GM23338 (cell line): ENCODE data around the gene CDC40.

Experiments
- EZH2 ChIP-seq: fragments of 200-600 bp; sonication (generic); IDR thresholded peaks from one replicate; pipeline ENCODE4 v1.8.0; 2017; ENCODE audit warnings: antibody characterized with exemption, mild to moderate bottlenecking, low read depth; ENCODE audit not compliant: unreplicated experiment
- TF ChIP-seq, protein P1 (sequence below), 2 experiments: fragments of 200-600 bp in 1 of 2; sonication (generic) in 1 of 2; conservative IDR thresholded peaks; 2 replicates each; pipeline versions ENCODE4 v1.5.1 to v1.6.1; 2016 to 2017; ENCODE audit warnings: antibody characterized with exemption in 2 of 2, low read depth in 2 of 2, mild to moderate bottlenecking in 2 of 2, moderate library complexity in 1 of 2

DNA sequence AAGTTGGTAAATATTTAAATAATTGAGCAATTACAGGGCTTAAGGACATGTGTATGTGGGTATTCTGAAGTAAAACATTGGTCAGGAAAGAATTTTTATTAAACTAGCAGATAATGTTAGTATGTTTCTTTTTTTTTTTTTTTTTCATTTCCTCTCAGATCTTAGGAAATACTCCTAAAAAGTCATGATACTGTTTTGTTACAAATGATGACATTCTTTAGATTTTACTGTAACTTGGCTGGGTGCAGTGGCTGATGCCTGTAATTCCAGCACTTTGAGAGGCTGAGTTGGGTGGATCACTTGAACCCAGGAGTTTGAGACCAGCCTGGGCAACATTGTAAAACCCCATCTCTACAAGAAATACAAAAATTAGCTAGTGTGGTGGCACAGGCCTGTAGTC lies 41.5 kb downstream of the CDC40 start:
- TF ChIP-seq, protein P1, sequence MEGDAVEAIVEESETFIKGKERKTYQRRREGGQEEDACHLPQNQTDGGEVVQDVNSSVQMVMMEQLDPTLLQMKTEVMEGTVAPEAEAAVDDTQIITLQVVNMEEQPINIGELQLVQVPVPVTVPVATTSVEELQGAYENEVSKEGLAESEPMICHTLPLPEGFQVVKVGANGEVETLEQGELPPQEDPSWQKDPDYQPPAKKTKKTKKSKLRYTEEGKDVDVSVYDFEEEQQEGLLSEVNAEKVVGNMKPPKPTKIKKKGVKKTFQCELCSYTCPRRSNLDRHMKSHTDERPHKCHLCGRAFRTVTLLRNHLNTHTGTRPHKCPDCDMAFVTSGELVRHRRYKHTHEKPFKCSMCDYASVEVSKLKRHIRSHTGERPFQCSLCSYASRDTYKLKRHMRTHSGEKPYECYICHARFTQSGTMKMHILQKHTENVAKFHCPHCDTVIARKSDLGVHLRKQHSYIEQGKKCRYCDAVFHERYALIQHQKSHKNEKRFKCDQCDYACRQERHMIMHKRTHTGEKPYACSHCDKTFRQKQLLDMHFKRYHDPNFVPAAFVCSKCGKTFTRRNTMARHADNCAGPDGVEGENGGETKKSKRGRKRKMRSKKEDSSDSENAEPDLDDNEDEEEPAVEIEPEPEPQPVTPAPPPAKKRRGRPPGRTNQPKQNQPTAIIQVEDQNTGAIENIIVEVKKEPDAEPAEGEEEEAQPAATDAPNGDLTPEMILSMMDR (conservative IDR thresholded peaks at IDR 0.05; ENCODE audit: low read depth in 2 of 2), result no peak
- TF ChIP-seq EZH2, result no peak
